NCI-H146 treated with DMSO at 0.1 percent for 48 hours (cell line): ENCODE measurements around the gene CXXC4.

Experiments used
- DNase-seq: peaks from one replicate; lab custom pipeline; 2025; ENCODE audit not compliant: unreplicated experiment; lab: John Stamatoyannopoulos, UW

The CXXC4 gene

DNA sequence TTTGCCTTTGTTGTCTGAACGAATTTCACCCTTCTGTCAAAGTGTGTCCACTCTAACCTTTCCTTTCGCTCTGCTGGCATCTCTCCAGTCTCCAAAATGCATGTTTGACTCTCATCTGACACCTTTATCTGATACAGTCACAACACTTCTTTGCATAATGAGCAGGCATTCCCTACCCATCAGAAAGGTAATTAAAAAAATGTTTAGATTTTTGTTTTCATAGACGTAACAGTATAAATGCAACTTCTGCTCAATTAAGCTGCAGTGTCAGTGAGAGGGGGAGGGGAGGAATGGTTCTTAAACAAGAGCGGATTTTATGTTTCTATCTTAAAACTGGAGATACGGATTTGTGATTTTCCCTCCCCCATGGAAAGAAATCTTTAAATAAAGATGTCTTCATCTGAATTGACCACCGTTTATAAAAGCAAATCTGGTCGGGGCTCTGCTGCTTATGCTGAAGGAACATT, 70.2 kb downstream of the CXXC4 start:
- no peak for DNase-seq

DNA sequence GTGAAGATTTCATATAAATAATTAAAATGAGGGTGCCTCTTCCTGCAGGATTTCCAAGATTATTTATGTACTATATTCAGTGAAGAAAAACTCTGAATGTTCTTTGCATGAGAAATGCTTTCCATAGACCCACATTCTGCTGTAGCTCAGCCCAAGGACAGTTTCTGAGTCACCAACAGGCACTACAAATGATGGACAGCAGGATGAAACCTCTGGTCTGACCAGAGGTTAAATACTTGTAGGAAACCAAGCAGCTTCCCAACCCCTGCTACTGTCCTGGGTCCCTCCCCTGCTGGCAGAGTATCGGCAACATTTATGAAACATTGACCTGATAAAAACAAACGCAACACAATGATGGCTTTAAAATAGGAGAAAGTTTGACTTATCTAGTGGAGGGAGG, 73.1 kb downstream of the CXXC4 start:
- no peak for DNase-seq

DNA sequence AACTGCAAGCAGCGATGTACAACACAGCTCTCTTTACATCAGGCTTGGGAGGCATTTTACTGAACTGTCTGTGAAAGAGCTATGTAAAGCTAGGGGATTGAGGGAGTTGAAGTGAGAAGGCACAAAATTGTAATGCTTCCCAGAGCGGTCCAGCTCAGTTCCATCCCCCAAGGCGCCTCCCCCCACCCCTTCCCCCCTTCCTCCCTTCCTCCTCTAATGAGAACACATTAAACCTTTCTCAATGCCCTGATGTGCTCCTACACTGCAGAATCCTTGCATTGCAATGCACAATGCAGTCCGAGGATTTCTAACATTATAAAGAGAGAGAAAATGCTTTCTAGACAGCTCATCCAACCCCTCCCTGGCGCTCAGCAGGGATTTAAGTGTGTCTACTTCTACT, 73.9 kb downstream of the CXXC4 start:
- no peak for DNase-seq
